ENCODE measurements around the gene FCN2. TPM values are rescaled to one million over a fixed set of nuclear protein-coding genes. Genes with fewer than 3 reads are reported as not detected.

Gene FCN2
- total and polyA plus RNA-seq, 2 of the 13 experiments (the other 11 are each of a cell fraction or from before 2014, with no cell fraction given): not detected

DNA sequence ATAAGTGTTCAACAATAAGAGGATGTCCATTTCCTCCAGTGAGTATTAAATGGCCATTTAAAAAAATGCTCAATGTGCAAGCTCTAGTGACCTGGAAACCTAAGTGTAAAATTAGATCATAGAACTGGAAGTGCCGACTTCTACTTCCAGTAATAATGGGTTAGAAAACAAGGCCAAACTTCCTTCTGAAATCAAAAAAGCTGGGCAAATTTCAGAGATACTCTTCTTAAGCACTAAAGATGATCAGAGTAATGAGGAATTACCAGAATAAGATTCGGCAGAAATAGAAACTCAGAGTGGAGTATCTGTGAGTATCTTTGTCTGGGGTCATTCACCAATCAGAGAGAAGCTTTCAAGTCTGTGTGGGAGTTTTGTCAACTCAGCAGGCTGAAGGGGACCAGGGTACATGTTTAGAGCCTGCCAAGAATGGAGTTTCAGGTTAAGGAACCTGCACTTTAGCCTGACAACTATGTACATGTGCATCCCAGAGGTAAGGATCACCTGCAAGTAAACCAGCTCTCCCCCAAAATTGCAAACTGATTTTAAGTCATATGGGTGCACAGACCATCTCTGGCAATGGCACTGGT lies 17.1 kb downstream of the FCN2 start:
- Histone ChIP-seq H3K4me3 (replicated peaks in 1 of 3; ENCODE audit: insufficient read depth in 1 of 3, low read depth in 2 of 3, low read length in 3 of 3) (no peak overlapping the region), H3K27me3 (ENCODE audit: control insufficient read depth in 1 of 2, insufficient read depth in 2 of 2, low read length in 2 of 2) (peaks cover 3 to 18% of the 10 kb centered on the region in 2 experiments; a peak in 3 of 5 replicates), H3K4me1 (ENCODE audit: insufficient read depth, low read length) (no peaks in the 10 kb centered on the region), H3K27ac (ENCODE audit: extremely low read length, insufficient read depth, low read length) (no peak overlapping the region), H2AFZ (ENCODE audit: low read length) (no peak overlapping the region), H3K9me3 (ENCODE audit: low read length) (no peaks in the 10 kb centered on the region), H3K79me2 (ENCODE audit: insufficient read depth, low read length) (no peaks in the 10 kb centered on the region), H3K4me2 (ENCODE audit: low read depth, low read length) (no peak overlapping the region), H3K9ac (ENCODE audit: insufficient read depth, low read depth, low read length) (no peak overlapping the region), H4K20me1 (ENCODE audit: insufficient read depth, low read length) (no peaks in the 10 kb centered on the region), H3K36me3 (replicated peaks in 1 of 2; ENCODE audit: control insufficient read depth in 1 of 2, insufficient read depth in 2 of 2, low read length in 2 of 2) (no peaks in the 10 kb centered on the region)
- BruUV-seq (replicated peaks): no TSS peak
- POLR2A ChIA-PET: no interaction called here
- ATAC-seq: no peak
- CTCF ChIA-PET (ENCODE audit: low intra/inter-chr PET ratio, low total read pairs): no interaction called here
- TF ChIP-seq SRY (CRISPR knock-in tag; IDR thresholded peaks at IDR 0.05) (no peak), MAFK (conservative IDR thresholded peaks at IDR 0.05 in 1 of 2, IDR thresholded peaks at IDR 0.05 in 1 of 2; ENCODE audit: low read length in 2 of 2) (0 out of 4 replicates have a peak, but pooled peaks of 1 of the 2 experiments have one; percentile 3)
- in situ Hi-C loops (cut with HindIII; ENCODE audit: extremely low pct_ligation_motif_present, low pct_unique_long_range_greater_than_20kb): no loop called here
- 26% methylated on average over 2 of the region's 2 CpGs for WGBS (ENCODE audit: low lambda C conversion rate)
- DNase-seq (ENCODE audit: low spot score): no peak
- no peak for FAIRE-seq
- intact Hi-C loops (cut with micrococcal nuclease; ENCODE audit: unreplicated experiment): no loop called here

GRCh38 chr9:134898319-134898718 lies 17.7 kb downstream of the FCN2 start:
- Histone ChIP-seq H3K36me3 (replicated peaks in 1 of 2; ENCODE audit: control insufficient read depth in 1 of 2, insufficient read depth in 2 of 2, low read length in 2 of 2) (no peaks in the 10 kb centered on the region), H3K27ac (ENCODE audit: extremely low read length, insufficient read depth, low read length) (no peak overlapping the region), H3K4me3 (replicated peaks in 1 of 3; ENCODE audit: insufficient read depth in 1 of 3, low read depth in 2 of 3, low read length in 3 of 3) (no peak overlapping the region), H3K4me1 (ENCODE audit: insufficient read depth, low read length) (no peaks in the 10 kb centered on the region), H3K4me2 (ENCODE audit: low read depth, low read length) (no peak overlapping the region), H3K79me2 (ENCODE audit: insufficient read depth, low read length) (no peaks in the 10 kb centered on the region), H3K27me3 (ENCODE audit: control insufficient read depth in 1 of 2, insufficient read depth in 2 of 2, low read length in 2 of 2) (peaks cover 2 to 18% of the 10 kb centered on the region in 2 experiments; a peak in 3 of 5 replicates), H4K20me1 (ENCODE audit: insufficient read depth, low read length) (no peaks in the 10 kb centered on the region), H3K9me3 (ENCODE audit: low read length) (no peaks in the 10 kb centered on the region), H2AFZ (ENCODE audit: low read length) (no peak overlapping the region), H3K9ac (ENCODE audit: insufficient read depth, low read depth, low read length) (no peak overlapping the region)
- in situ Hi-C loops (cut with HindIII; ENCODE audit: extremely low pct_ligation_motif_present, low pct_unique_long_range_greater_than_20kb): no loop called here
- 0% methylated on average over 2 of the region's 2 CpGs for WGBS (ENCODE audit: low lambda C conversion rate)
- ChIA-PET CTCF (ENCODE audit: low intra/inter-chr PET ratio, low total read pairs) (no interaction called here), POLR2A (no interaction called here)
- BruUV-seq (replicated peaks): no TSS peak
- intact Hi-C loops (cut with micrococcal nuclease; ENCODE audit: unreplicated experiment): no loop called here
- no peak for FAIRE-seq
- no peak for TF ChIP-seq MAF1 (CRISPR knock-in tag; IDR thresholded peaks at IDR 0.05; ENCODE audit: borderline replicate concordance)
- TF ChIP-seq, protein P1, sequence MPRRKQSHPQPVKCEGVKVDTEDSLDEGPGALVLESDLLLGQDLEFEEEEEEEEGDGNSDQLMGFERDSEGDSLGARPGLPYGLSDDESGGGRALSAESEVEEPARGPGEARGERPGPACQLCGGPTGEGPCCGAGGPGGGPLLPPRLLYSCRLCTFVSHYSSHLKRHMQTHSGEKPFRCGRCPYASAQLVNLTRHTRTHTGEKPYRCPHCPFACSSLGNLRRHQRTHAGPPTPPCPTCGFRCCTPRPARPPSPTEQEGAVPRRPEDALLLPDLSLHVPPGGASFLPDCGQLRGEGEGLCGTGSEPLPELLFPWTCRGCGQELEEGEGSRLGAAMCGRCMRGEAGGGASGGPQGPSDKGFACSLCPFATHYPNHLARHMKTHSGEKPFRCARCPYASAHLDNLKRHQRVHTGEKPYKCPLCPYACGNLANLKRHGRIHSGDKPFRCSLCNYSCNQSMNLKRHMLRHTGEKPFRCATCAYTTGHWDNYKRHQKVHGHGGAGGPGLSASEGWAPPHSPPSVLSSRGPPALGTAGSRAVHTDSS (CRISPR knock-in tag; conservative IDR thresholded peaks at IDR 0.05): no peak
- TF ChIP-seq ZNF121 (CRISPR knock-in tag; IDR thresholded peaks at IDR 0.05): no peak
- TF ChIP-seq ZKSCAN5 (CRISPR knock-in tag; IDR thresholded peaks at IDR 0.05): no peak
- TF ChIP-seq ZBTB21 (CRISPR knock-in tag; IDR thresholded peaks at IDR 0.05): no peak
- TF ChIP-seq ZFP82 (CRISPR knock-in tag; IDR thresholded peaks at IDR 0.05; ENCODE audit: borderline replicate concordance): no peak
- no peak for TF ChIP-seq SP140L (CRISPR knock-in tag; IDR thresholded peaks at IDR 0.05; ENCODE audit: borderline replicate concordance)
- ATAC-seq: no peak
- no peak for DNase-seq (ENCODE audit: low spot score)

All from HepG2 (cell line).